NCI-H524 (cell line): Measurements from ENCODE around the gene AWAT2.
A peak's percentile ranks its signal among the peaks of the same experiment; 100 is the strongest.

Source experiments
- DNase-seq, 2 experiments: peaks; one replicate each; lab custom pipeline; 2025; lab: John Stamatoyannopoulos, UW

AWAT2 gene

GRCh38 chrX:69996113-69996468 lies 53.6 kb downstream of the AWAT2 start:
- DNase-seq: no peak

GRCh38 chrX:69995362-69996112 lies 54.2 kb downstream of the AWAT2 start:
- DNase-seq: no peak

GRCh38 chrX:69993494-69993893 lies 56.2 kb downstream of the AWAT2 start:
- no peak for DNase-seq

- DNase-seq: peak; percentile 87 to 96
Observed at GRCh38 chrX:69991685-69992084, 58.1 kb downstream of the AWAT2 start.
